Smooth muscle cell of the coronary artery (primary cell): ENCODE measurements around the gene FAM53B. TPM values are rescaled to one million over a fixed set of nuclear protein-coding genes. Genes with fewer than 3 reads are reported as not detected.

Source experiments
- total RNA-seq: library from RNA; depleted of rRNA; stranded (reverse); fragments of >200 nt; gene quantifications from 2 replicates; pipeline ENCODE4 v1.2.3, GENCODE V29; 2014; ENCODE audit warnings: low replicate concordance

Gene FAM53B
- 5.0 and 15.6 TPM in 2 replicates for total RNA-seq

DNA sequence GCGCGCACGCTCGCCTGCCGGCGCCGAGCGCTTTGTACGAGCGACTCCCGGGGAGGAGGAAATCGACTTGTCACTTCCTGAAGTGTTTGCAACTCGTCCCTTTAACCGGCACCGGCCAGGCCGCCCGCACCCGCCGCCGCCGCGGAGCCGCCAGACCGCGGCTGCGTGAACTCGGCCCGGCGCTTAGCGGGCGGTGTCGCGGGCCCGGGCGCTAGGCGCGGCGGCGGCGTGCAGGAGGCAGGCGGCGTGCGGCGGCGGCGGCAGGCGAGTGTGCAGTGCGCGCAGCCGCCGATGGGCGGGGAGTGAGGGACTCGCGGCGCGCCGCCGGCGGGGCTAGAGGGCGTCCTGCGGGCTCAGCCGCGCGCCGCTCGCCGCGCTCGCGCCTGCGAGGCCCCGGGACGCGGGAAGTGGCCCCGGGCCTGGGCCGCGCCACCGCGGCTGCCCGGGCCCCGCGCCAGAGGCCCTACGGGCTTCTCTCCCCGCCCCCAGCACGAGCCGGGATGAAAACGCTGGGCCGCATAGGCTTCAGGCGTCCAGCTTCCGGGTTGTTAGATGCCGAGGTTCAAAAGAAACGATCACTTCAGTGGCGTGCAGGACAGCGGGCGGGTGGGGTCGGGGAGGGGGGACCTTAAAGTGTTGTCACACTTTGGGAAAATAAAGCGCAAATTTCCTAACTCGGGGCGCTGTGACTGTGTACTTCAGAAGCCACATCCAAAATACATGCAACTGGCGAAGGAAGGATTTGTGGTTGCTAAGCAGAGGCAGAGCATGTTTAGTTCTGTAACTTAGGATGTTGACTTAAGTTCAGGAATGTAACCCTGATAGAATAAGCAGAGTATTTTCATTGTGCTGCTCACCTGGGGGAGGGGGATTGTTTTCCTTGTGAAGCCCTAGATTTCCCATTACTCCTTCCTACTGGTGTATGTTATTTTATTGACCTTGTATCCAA lies at the start of gene FAM53B:
Gene FAM53B (minus strand): TSS at position 277 of the 949 bp plus-strand sequence. CDS start 37,665 bp downstream, outside the sequence.

GRCh38 chr10:124791547-124792348 lies 47.6 kb upstream of the FAM53B start, which contains the start of gene EEF1AKMT2:
Gene EEF1AKMT2, minus strand, starts transcription at chr10:124791887. Its CDS starts 54 bp downstream, at chr10:124791833.

Other genes starting within 250 kb of the FAM53B start
- gene EEF1AKMT2, start 47.5 kb upstream of the FAM53B start, total RNA-seq = 13.0 and 18.6 TPM in 2 replicates
- gene ABRAXAS2, start 57.4 kb upstream of the FAM53B start, total RNA-seq = 7.4 and 10.0 TPM in 2 replicates
- gene ZRANB1, start 197.7 kb upstream of the FAM53B start, total RNA-seq = 13.8 and 21.6 TPM in 2 replicates